K562 (cell line): ENCODE results near the gene VIT. TPM values are rescaled to one million over a fixed set of nuclear protein-coding genes. Genes with fewer than 3 reads are reported as not detected.

ENCODE experiments used
- ARID1B ChIP-seq: fragments of 450-650 bp; IDR thresholded peaks from 2 replicates; pipeline ENCODE4 v1.6.1; 2016; ENCODE audit warnings: antibody characterized with exemption, mild to moderate bottlenecking, inconsistent platforms
- CEBPG ChIP-seq, 3 experiments: fragments of 200-800 bp in 1 of 3; sonication (Bioruptor generic) in 1 of 3; sonication (generic) in 1 of 3; formaldehyde crosslinking in 1 of 3; IDR thresholded peaks in 2 of 3; conservative IDR thresholded peaks in 1 of 3; 2 replicates each; pipeline versions ENCODE4 v1.6.1 to v1.8.0; 2016 to 2022; ENCODE audit warnings: missing compliant biosample characterization in 2 of 3, missing genetic modification characterization in 2 of 3, mild to moderate bottlenecking in 1 of 3, missing genetic modification reagents in 1 of 3
- MEIS2 ChIP-seq: fragments of 450-650 bp; IDR thresholded peaks from 2 replicates; pipeline ENCODE4 v1.6.1; 2014; ENCODE audit warnings: mild to moderate bottlenecking; ENCODE audit not compliant: partially characterized antibody
- MYBL2 ChIP-seq, 2 experiments: fragments of 450-650 bp in 1 of 2; sonication (generic) in 1 of 2; formaldehyde crosslinking in 1 of 2; IDR thresholded peaks; 2 replicates each; pipeline versions ENCODE4 v1.6.1 to v1.8.1; 2017 to 2022; ENCODE audit warnings: borderline replicate concordance in 1 of 2, inconsistent platforms in 1 of 2, low read depth in 1 of 2, mild to moderate bottlenecking in 1 of 2, missing genetic modification reagents in 1 of 2, moderate library complexity in 1 of 2
- NFYB ChIP-seq: IDR thresholded peaks from 2 replicates; pipeline ENCODE4 v1.6.1; 2011; ENCODE audit warnings: mild to moderate bottlenecking, moderate library complexity; ENCODE audit not compliant: insufficient read length; ENCODE audit errors: extremely low read depth
- ZNF12 ChIP-seq: sonication (generic); formaldehyde crosslinking; IDR thresholded peaks from 2 replicates; pipeline ENCODE4 v1.4.0; 2020; ENCODE audit warnings: mild to moderate bottlenecking, missing genetic modification reagents
- ZNF41 ChIP-seq: fragments of 250-450 bp; sonication (Bioruptor Pico); conservative IDR thresholded peaks from 2 replicates; pipeline ENCODE4 v1.4.0; 2020; ENCODE audit warnings: mild to moderate bottlenecking
- polyA plus RNA-seq, 8 experiments: library from polyadenylated mRNA; depleted of rRNA in 4 of 8; stranded (reverse) in 5 of 8; unstranded in 3 of 8; fragments of >200 nt; fragmentation: Nextera tagmentation in 2 of 8; fragmentation: Illumina TruSeq in 1 of 8; extraction: Ambion mirVana in 2 of 8; extraction: Trizol in 1 of 8; gene quantifications; 2 replicates each; pipeline versions ENCODE4 v1.2.1 to v1.2.3, GENCODE V29; 2011 to 2014; ENCODE audit warnings: inconsistent platforms in 1 of 8, missing spikeins in 1 of 8
- total RNA-seq, 7 experiments: library from RNA; depleted of rRNA in 6 of 7; stranded (reverse); fragments of >200 nt in 6 of 7; fragmentation: Illumina TruSeq in 2 of 7; extraction: Trizol in 2 of 7; gene quantifications; 2 replicates each; pipeline versions ENCODE4 v1.2.1 to v1.2.3, GENCODE V29; 2011 to 2021; ENCODE audit warnings: low replicate concordance in 1 of 7
- TF ChIP-seq, protein P1 (sequence below): sonication (generic); formaldehyde crosslinking; IDR thresholded peaks from 2 replicates; pipeline ENCODE4 v1.8.1; 2023; ENCODE audit warnings: mild to moderate bottlenecking, missing genetic modification reagents
- TF ChIP-seq, protein P2 (sequence below): fragments of 450-650 bp; conservative IDR thresholded peaks from 2 replicates; pipeline ENCODE4 v1.6.1; 2016; ENCODE audit warnings: missing genetic modification characterization, low read depth, mild to moderate bottlenecking, missing compliant biosample characterization, moderate library complexity

VIT gene
- total and polyA plus RNA-seq, 9 of the 15 experiments (the other 6 are each of a cell fraction or from before 2014, with no cell fraction given), result not detected

DNA sequence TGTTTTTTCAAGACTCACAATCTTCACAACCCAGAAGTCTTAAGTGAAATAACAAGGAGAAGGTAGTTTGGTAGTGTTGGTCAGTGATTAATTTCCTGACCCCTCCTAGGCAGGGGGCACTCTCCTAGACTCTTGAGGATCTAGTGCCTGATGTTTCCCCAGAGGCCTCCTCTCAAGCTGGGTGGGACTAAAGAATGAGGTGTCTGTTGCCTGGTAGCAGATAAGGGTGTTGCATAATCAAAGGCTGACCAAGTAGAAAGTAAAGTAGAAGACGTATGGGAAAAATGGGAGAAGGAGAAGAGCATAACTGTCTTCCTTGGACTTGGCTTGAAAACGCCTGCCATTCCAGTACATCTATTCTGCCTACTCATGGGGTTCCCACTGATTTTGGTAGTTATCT, 37.8 kb downstream of the VIT start (continued):
- TF ChIP-seq MEIS2, result no peak
- TF ChIP-seq CEBPG (CRISPR knock-in tag; IDR thresholded peaks at IDR 0.05), result no peak
- peak; percentile 72 to 80 for TF ChIP-seq CEBPG (tag; conservative IDR thresholded peaks at IDR 0.05 in 1 of 2, IDR thresholded peaks at IDR 0.05 in 1 of 2)
- no peak for TF ChIP-seq MYBL2 (IDR thresholded peaks at IDR 0.05; ENCODE audit: low read depth)
- TF ChIP-seq MYBL2 (CRISPR knock-in tag; IDR thresholded peaks at IDR 0.05; ENCODE audit: borderline replicate concordance), result no peak
- TF ChIP-seq, protein P1, sequence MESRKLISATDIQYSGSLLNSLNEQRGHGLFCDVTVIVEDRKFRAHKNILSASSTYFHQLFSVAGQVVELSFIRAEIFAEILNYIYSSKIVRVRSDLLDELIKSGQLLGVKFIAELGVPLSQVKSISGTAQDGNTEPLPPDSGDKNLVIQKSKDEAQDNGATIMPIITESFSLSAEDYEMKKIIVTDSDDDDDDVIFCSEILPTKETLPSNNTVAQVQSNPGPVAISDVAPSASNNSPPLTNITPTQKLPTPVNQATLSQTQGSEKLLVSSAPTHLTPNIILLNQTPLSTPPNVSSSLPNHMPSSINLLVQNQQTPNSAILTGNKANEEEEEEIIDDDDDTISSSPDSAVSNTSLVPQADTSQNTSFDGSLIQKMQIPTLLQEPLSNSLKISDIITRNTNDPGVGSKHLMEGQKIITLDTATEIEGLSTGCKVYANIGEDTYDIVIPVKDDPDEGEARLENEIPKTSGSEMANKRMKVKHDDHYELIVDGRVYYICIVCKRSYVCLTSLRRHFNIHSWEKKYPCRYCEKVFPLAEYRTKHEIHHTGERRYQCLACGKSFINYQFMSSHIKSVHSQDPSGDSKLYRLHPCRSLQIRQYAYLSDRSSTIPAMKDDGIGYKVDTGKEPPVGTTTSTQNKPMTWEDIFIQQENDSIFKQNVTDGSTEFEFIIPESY (CRISPR knock-in tag), result no peak
- no peak for TF ChIP-seq ARID1B
- no peak for TF ChIP-seq ZNF41
- TF ChIP-seq, protein P2, sequence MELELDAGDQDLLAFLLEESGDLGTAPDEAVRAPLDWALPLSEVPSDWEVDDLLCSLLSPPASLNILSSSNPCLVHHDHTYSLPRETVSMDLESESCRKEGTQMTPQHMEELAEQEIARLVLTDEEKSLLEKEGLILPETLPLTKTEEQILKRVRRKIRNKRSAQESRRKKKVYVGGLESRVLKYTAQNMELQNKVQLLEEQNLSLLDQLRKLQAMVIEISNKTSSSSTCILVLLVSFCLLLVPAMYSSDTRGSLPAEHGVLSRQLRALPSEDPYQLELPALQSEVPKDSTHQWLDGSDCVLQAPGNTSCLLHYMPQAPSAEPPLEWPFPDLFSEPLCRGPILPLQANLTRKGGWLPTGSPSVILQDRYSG, result no peak
- TF ChIP-seq NFYB, result no peak
- TF ChIP-seq ZNF12 (CRISPR knock-in tag), result no peak
